Activated CD8-positive, alpha-beta memory T cell treated with anti-CD3 and anti-CD28 coated beads, Interleukin-2, amount 10 ng/mL, durations not matched to agents 7 days and 5 days (primary cell): ENCODE results near the gene PHF19. TPM values are rescaled to one million over a fixed set of nuclear protein-coding genes. Genes with fewer than 3 reads are reported as not detected.

Source experiments
- ATAC-seq: fragments of 150-1000 bp; cut with Tn5 transposase; one replicate; pipeline ENCODE4 v1.10.0; 2021; ENCODE audit warnings: moderate library complexity
- CTCF ChIA-PET: fragments of 350-600 bp; sonication (Branson Sonifier 250); formaldehyde crosslinking; loops from one replicate; lab custom pipeline; 2021; ENCODE audit warnings: antibody characterized with exemption; lab: Charles Lee
- DNase-seq: peaks from one replicate; pipeline ENCODE4 v3.0.0-alpha.2; 2020
- H3K27ac Mint-ChIP-seq: one replicate; pipeline ENCODE4 v1.8.0; 2021; ENCODE audit warnings: mild to moderate bottlenecking, mixed read lengths
- H3K27me3 Mint-ChIP-seq: one replicate; pipeline ENCODE4 v1.8.0; 2021; ENCODE audit warnings: mixed read lengths
- H3K36me3 Mint-ChIP-seq: one replicate; pipeline ENCODE4 v1.8.0; 2021; ENCODE audit warnings: mild to moderate bottlenecking, mixed read lengths
- H3K4me1 Mint-ChIP-seq: one replicate; pipeline ENCODE4 v1.8.0; 2021; ENCODE audit warnings: mixed read lengths
- H3K4me3 Mint-ChIP-seq: one replicate; pipeline ENCODE4 v1.8.0; 2021; ENCODE audit warnings: mild to moderate bottlenecking, moderate library complexity, mixed read lengths
- H3K9me3 Mint-ChIP-seq: one replicate; pipeline ENCODE4 v1.8.0; 2022; ENCODE audit warnings: low read depth, mixed read lengths
- total RNA-seq, 2 experiments: library from RNA; stranded (reverse); gene quantifications; one replicate each; pipeline ENCODE4 v1.2.3, GENCODE V29; 2021

The PHF19 gene
- 100 to 1,000 TPM; 246 to 254 TPM for total RNA-seq

DNA sequence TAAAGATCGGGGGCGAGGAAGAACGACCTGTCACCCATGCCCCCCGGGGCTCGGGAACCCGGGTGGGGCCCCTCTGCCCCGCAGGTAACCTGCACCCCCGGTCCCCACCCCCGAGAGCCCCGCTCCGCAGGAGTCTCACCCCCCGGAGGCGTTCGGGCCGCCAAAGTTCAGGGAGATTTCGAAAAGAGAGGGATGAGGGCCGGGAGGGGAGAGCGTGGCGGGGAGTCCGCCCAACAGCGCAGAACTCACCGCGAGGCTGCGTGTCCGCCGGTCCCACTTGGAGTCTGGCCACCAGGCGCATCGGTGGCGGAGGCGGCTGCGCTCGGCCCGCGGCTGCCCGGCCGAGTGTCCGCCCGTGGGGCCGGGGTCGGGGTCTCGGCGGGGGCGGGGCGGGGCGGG, at the start of gene PHF19:
Gene PHF19, minus strand, starts transcription at position 347 of the 399 bp plus-strand sequence. CDS start 2,447 bp downstream, outside the sequence.
- Mint-ChIP-seq H3K4me3 (peak within 1 kb of the TSS; percentile 90), H3K9me3 (no peaks in the 10 kb centered on the region), H3K36me3 (peaks cover 50% of the 10 kb centered on the region), H3K4me1 (peaks cover 72% of the 10 kb centered on the region), H3K27ac (peak within 1 kb of the TSS; percentile 93), H3K27me3 (no peaks in the 10 kb centered on the region)
- CTCF ChIA-PET: interaction anchor here (1.0 to 5.2 kb wide), 9 partner anchors 14 to 84 kb away, joined by 3 to 44 read pairs (median 7); partner anchors contain the start of gene FBXW2
- DNase-seq (peak; percentile 74), ATAC-seq (peak; percentile 40)

DNA sequence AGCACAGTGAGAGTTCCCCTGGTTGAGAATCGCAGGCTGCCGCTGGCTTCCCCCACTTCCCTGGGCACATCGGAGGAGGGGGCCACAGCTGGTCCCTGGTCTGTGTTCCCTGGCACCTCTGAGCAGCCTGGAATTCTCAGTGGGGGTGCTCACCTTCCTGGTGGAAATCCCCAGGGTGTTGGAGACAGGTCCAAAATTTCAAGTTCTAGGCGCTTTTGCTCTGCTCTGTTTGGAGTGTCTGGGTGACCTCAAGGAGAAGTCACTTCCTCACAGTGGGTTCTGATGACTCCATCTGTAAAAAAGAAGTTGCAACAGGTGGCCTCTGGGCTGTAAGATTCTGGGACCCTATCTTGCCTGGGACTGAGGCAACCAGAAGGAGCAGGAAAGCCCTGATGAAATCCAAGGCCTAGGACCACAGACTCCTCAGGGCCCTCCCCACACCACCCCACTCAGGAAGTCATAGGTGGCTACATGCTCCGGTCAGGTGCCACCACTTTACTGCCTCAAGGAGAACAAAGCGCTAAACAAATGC, 49.5 kb upstream of the PHF19 start, which contains the start of gene TRAF1:
Gene TRAF1, minus strand, starts transcription at position 400 of the 532 bp plus-strand sequence. CDS start 721 bp downstream, outside the sequence.
- CTCF ChIA-PET: interaction anchor here (0.8 to 4.1 kb wide), 17 partner anchors 8 to 170 kb away, joined by 3 to 22 read pairs (median 7); partner anchors contain the start of gene PHF19
- Mint-ChIP-seq H3K36me3 (peaks cover 46% of the 10 kb centered on the region), H3K27me3 (no peaks in the 10 kb centered on the region), H3K27ac (peak within 1 kb of the TSS; percentile 100), H3K4me1 (peaks cover 75% of the 10 kb centered on the region), H3K9me3 (no peaks in the 10 kb centered on the region), H3K4me3 (peak within 1 kb of the TSS; percentile 92)
- DNase-seq: peak; percentile 73
- peak; percentile 21 for ATAC-seq

DNA sequence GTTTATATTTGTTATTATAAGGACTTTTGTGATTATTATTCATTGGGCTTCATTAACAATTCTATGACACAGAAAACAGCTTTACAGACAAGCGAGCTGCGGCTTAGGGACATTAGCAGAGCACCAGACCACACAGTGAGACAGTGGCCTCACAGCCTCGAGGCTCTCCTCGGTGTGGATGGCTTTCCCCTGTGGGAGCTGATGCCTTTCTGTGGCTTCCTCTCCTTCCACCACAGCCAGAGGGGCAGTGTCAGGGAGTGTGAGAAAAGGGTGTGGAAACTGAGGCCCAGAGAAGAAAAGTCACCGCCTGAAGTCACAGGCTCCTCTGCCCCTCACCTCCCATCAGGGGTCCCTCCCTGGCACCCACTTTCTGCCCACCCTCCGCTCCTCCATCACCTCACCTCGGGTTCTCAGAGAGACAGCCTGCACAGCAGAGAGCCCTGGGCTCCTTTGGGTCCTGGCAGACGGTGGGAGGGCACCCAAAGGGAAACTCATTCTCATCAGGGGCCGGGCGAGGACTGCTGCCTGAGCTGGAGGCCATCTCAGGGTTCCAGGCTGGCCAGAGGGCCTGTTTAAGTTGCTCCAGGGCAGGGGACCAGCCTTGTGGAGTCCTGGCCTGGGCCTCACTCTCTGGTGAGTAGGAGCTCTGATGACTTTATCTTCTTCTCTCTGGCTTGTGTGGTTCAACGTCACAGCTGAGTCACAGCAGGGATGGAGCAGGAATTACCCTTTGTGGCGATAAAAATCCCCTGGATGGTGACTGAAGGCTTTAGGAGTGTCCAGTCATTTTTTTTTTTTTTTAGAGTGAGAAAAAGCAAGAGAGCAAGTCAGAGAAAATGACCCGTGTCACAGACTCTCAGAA, 48.8 kb upstream of the PHF19 start:
- peaks cover 51% of the 10 kb centered on the region for H3K36me3 Mint-ChIP-seq
- peak overlapping the region; percentile 100 for H3K27ac Mint-ChIP-seq
- peak; percentile 85 for DNase-seq
- no peaks in the 10 kb centered on the region for H3K9me3 Mint-ChIP-seq
- peaks cover 73% of the 10 kb centered on the region for H3K4me1 Mint-ChIP-seq
- CTCF ChIA-PET: interaction anchor here (1.0 to 4.1 kb wide), 14 partner anchors 9 to 170 kb away, joined by 3 to 22 read pairs (median 8); partner anchors contain the start of gene PHF19
- no peaks in the 10 kb centered on the region for H3K27me3 Mint-ChIP-seq
- peak; percentile 43 for ATAC-seq
- peak overlapping the region; percentile 92 for H3K4me3 Mint-ChIP-seq

DNA sequence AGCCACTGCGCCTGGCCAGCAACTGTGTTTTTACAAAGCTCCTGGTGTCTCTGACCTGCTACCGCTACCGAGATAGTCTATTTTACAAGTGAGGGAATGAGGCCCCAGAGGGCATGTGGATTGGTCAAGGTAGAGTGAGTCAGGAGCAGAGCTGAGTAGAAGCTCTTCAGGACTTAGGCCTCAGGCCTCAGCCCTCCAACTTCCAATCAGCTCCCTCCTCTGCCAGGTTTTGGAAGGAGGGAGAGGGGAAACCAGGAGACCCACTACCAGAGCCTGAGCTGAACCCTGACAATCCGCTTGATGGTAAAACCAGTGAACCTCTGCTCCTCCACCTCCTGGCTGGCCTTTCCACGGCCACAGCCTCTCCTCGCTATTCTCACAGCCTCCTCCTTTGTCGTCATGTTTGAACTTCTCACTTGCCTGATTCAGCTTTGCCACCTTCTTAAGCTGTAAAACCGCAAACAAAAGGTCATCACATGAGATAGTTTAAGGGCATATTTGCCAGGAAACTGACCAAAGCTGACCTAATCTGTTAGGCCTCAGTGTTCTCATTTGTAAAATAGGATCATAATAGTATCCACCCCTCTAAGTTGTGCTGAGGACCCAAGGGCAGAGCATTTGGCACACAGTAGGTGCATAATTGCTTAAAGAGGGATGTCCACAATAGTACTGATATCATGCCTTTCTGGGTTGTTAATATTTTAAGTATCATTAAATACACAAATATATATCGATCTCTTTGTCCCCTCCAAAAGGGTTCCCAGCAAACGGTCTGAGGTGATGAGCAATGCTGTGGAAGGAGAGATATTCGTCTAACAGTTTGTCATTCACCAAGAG, 47.9 kb upstream of the PHF19 start:
- ATAC-seq (no peak), DNase-seq (no peak)
- peaks cover 59% of the 10 kb centered on the region for H3K36me3 Mint-ChIP-seq

DNA sequence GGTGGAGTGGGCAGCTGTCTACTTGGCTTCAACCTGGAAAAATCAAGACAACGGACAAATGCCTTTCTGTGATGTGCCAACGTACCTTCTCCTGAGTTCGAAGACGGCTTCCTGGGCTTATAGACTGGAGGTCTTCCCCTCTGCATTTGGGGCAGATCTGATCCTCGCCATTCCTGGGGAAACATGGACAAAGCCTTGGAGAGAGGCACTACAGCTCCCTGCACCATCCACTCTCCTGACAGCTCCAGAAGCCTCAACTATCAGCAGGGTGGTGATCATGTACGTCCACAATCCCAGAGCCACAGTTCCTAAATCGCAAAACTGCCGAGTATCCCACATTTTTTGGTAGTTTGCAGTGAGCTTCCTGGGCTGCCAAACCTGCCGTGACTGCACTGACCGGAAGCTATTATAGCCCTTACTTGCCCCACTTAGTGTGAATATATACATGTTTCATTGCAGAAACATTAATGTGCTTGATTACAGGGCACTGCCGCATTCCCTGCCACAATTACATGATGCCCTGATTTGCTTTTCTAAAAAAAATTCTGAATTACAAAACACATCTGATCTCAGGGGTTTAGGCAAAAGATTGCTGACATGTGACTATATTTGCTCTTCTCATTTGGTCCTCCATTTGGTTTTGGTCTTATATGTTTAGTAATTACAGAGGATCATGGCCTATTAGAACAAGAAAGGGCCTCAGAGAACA, 46.8 kb upstream of the PHF19 start:
- DNase-seq (no peak), ATAC-seq (no peak)
- Mint-ChIP-seq H3K27ac (peak overlapping the region; percentile 100), H3K36me3 (peaks cover 67% of the 10 kb centered on the region), H3K27me3 (no peaks in the 10 kb centered on the region), H3K4me1 (peaks cover 80% of the 10 kb centered on the region), H3K9me3 (no peaks in the 10 kb centered on the region), H3K4me3 (peak overlapping the region; percentile 92)
- CTCF ChIA-PET: interaction anchor here (0.8 to 4.1 kb wide), 13 partner anchors 7 to 55 kb away, joined by 3 to 22 read pairs (median 7); partner anchors contain the start of gene PHF19

More for the DNA sequence above, 47.9 kb upstream of the PHF19 start:
- Mint-ChIP-seq H3K27ac (peak overlapping the region; percentile 100), H3K4me1 (peaks cover 76% of the 10 kb centered on the region), H3K9me3 (no peaks in the 10 kb centered on the region), H3K27me3 (no peaks in the 10 kb centered on the region), H3K4me3 (peak overlapping the region; percentile 92)
- CTCF ChIA-PET: interaction anchor here (0.7 to 4.1 kb wide), 10 partner anchors 8 to 88 kb away, joined by 3 to 22 read pairs (median 9); partner anchors contain the start of gene PHF19

DNA sequence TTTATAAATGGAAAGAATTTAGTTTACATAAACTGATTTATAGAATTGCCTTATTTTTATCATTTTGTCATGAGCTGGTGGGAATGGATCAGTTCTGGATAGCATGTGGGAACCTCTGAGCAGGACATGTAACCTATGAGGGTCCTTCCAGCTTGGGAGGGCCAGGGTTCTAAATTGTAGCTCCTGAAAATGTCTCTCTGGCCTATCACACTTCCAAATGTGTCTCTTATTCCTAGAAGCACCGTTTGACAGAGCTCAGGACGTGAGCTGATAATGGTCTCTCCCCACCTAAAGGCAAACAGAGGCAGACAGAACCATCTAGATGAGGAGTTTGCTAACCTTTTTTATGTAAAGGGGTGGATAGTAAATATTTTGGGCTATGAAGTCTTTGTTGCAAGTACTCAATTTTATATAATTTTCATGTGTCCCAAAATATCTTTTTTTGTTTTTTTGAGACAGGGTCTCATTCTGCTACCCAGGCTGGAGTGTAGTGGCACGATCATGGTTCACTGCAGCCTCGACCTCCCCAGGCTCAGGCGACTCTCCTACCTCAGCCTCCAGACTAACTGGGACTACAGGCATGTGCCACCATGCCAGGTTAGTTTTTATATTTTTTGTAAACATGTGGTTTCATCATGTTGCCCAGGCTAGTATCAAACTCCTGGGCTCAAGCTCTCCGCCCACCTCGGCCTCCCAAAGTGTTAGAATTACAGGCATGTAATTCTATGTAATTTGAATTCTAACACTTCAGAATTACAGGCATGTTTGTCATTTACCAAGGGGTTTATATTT, 45.6 kb upstream of the PHF19 start:
- peaks cover 75% of the 10 kb centered on the region for H3K36me3 Mint-ChIP-seq

DNA sequence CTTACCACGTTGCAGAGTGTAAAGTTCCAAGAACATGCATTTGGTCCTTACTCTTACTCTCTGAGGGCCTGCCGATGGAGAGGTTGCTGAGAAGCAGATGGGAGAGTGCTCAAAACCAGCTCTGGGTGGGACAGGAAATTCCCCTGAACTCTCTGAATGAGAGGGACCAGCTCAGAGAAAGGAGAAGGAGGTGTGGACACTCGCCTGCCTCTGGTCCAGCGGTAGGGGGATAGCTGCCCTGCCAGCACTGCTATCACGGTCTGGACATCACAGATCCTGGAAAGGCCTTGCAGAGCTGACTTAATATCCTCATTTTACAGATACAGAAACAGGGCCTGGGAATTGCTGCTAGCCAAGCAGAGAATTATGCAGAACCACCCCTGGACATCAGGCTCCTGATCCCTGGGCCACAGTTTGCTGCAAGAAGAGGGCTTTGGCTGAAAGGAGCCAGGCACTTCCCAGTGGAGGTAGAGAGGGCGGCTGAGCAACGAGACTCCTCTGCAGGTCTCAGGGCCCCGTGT, 44.7 kb upstream of the PHF19 start:
- CTCF ChIA-PET: interaction anchor here (0.7 to 3.6 kb wide), 11 partner anchors 10 to 166 kb away, joined by 3 to 14 read pairs (median 4); partner anchors contain the start of gene PHF19
- H3K9me3 Mint-ChIP-seq: no peaks in the 10 kb centered on the region
- ATAC-seq (no peak), DNase-seq (no peak)
- peak overlapping the region; percentile 100 for H3K27ac Mint-ChIP-seq
- peak overlapping the region; percentile 92 for H3K4me3 Mint-ChIP-seq
- H3K4me1 Mint-ChIP-seq: peaks cover 81% of the 10 kb centered on the region
- no peaks in the 10 kb centered on the region for H3K27me3 Mint-ChIP-seq
- peaks cover 84% of the 10 kb centered on the region for H3K36me3 Mint-ChIP-seq

More for the DNA sequence above, 45.6 kb upstream of the PHF19 start:
- Mint-ChIP-seq H3K4me1 (peaks cover 81% of the 10 kb centered on the region), H3K9me3 (no peaks in the 10 kb centered on the region), H3K4me3 (peak overlapping the region; percentile 92), H3K27me3 (no peaks in the 10 kb centered on the region), H3K27ac (peak overlapping the region; percentile 100)
- CTCF ChIA-PET: interaction anchor here (0.9 to 3.6 kb wide), 8 partner anchors 9 to 54 kb away, joined by 3 to 14 read pairs (median 8); partner anchors contain the start of gene PHF19
- ATAC-seq: no peak
- no peak for DNase-seq

DNA sequence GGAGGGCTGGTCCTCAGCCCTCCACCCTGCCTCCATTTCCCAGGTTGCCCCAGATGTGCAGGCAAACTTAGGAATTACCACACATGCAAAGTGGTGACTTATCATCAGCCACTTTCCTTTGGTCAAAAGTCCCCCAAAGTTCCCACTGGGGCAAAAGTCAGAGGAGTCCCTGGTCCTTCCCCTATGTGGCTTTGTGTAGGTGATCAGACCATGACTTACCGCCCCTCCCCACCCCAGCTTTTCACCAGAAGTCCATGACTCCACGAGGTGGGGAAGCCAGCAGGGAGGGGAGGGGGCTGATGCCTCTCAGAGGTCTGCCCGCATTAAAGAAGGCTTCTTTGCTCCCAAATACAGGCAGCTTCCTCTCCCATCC, 43.8 kb upstream of the PHF19 start:
- H3K27me3 Mint-ChIP-seq: no peaks in the 10 kb centered on the region
- H3K27ac Mint-ChIP-seq: peak overlapping the region; percentile 100
- CTCF ChIA-PET: interaction anchor here (0.9 to 3.6 kb wide), 8 partner anchors 11 to 165 kb away, joined by 3 to 14 read pairs (median 4); no protein-coding TSS in a partner anchor
- no peak for ATAC-seq
- peak overlapping the region; percentile 92 for H3K4me3 Mint-ChIP-seq
- no peak for DNase-seq
- H3K9me3 Mint-ChIP-seq: no peaks in the 10 kb centered on the region
- H3K4me1 Mint-ChIP-seq: peaks cover 84% of the 10 kb centered on the region
- peaks cover 89% of the 10 kb centered on the region for H3K36me3 Mint-ChIP-seq

DNA sequence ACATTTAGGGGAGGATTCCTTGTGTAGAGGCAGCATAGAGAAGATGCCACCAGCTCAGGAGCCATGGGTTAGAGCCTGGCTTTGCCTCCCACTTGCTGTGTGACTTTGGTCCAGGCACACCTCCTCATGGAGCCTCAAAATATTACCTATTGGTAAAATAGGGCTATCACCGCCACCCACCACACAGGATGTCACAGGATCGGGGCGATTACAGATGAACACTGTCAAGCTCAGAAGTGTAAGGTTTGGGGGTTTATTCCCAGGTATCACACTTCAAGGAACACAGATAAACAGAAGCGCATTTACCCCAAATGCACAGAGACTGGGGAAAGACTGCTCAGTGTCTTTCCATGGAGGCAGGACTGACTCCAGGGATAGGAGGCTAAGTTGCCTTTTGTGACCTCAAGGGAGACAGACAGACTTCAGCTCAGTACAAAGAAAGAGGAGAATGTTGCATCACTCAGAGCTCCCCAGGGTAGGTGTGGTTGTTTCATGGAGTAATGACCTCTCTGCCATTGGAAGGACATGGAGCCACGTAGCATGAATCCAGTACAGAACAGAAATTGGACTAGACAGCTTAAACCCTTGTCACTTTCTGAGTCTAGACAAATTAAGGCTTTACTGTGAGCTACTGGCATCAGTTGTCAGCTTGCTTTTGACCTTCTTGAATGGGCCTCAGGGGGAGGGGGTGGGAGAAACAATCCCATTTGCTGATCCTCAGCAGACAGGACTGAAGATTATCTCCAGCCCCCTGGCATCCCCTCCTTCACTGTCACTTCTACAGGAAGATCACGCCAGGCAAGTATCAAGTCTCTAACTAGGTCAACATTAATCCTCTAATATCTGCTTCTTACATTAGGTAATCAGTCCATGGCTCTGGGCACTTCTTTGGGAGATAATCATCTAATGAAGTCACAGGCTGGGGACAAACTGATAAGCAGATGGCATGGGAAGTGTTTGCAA, 43.1 kb upstream of the PHF19 start:
- H3K4me1 Mint-ChIP-seq: peaks cover 87% of the 10 kb centered on the region
- H3K27ac Mint-ChIP-seq: peak overlapping the region; percentile 100
- CTCF ChIA-PET: interaction anchor here (0.8 to 3.6 kb wide), 15 partner anchors 9 to 164 kb away, joined by 3 to 14 read pairs (median 4); no protein-coding TSS in a partner anchor
- no peaks in the 10 kb centered on the region for H3K27me3 Mint-ChIP-seq
- H3K9me3 Mint-ChIP-seq: no peaks in the 10 kb centered on the region
- H3K36me3 Mint-ChIP-seq: peaks cover 84% of the 10 kb centered on the region
- peak overlapping the region; percentile 92 for H3K4me3 Mint-ChIP-seq
- ATAC-seq (peak; percentile 17), DNase-seq (peak; percentile 72)
